Measurements from ENCODE around the gene HTRA3. TPM values are rescaled to one million over a fixed set of nuclear protein-coding genes. Genes with fewer than 3 reads are reported as not detected.

Gene HTRA3
- total and polyA plus RNA-seq, 2 experiments from 2014 or later: 19.4 to 34.9 TPM

- Histone ChIP-seq H3K9me2 (replicated peaks; ENCODE audit: insufficient read depth) (no peaks in the 10 kb centered on the region), H3K36me3 (replicated peaks; ENCODE audit: insufficient read depth, low read depth) (no peaks in the 10 kb centered on the region), H4K20me1 (ENCODE audit: insufficient read depth, poor library complexity, severe bottlenecking) (no peaks in the 10 kb centered on the region), H3K4me3 (no peak overlapping the region), H3K79me2 (no peaks in the 10 kb centered on the region), H3K4me1 (ENCODE audit: insufficient read depth) (peaks cover 19% of the 10 kb centered on the region), H3K4me2 (no peak overlapping the region), H2AFZ (no peak overlapping the region), H3K27ac (no peak overlapping the region), H3K27me3 (no peaks in the 10 kb centered on the region), H3K9me3 (ENCODE audit: low read depth) (no peaks in the 10 kb centered on the region)
- TF ChIP-seq EZH2phosphoT487 (IDR thresholded peaks at IDR 0.05; ENCODE audit: low read depth, severe bottlenecking, unreplicated experiment): no peak
- TF ChIP-seq EZH2 (IDR thresholded peaks at IDR 0.05; ENCODE audit: borderline replicate concordance): no peak
- no peak for TF ChIP-seq CTCF (IDR thresholded peaks at IDR 0.05; ENCODE audit: poor library complexity)
- DNase-seq (ENCODE audit: low spot score): peak; percentile 66
- 78% methylated on average over 39 of the region's 39 CpGs for WGBS (ENCODE audit: low lambda C conversion rate, missing lambda C conversion rate)
These were observed 41.0 kb upstream of the HTRA3 start for GRCh38 chr4:8228319-8229250.

- Histone ChIP-seq H3K9me2 (replicated peaks; ENCODE audit: insufficient read depth) (no peaks in the 10 kb centered on the region), H3K36me3 (replicated peaks; ENCODE audit: insufficient read depth, low read depth) (no peaks in the 10 kb centered on the region), H2AFZ (no peak overlapping the region), H3K4me1 (ENCODE audit: insufficient read depth) (peaks cover 19% of the 10 kb centered on the region), H3K4me2 (no peak overlapping the region), H3K4me3 (no peak overlapping the region), H4K20me1 (ENCODE audit: insufficient read depth, poor library complexity, severe bottlenecking) (no peaks in the 10 kb centered on the region), H3K79me2 (no peaks in the 10 kb centered on the region), H3K27me3 (no peaks in the 10 kb centered on the region), H3K27ac (no peak overlapping the region), H3K9me3 (ENCODE audit: low read depth) (no peaks in the 10 kb centered on the region)
- TF ChIP-seq CTCF (IDR thresholded peaks at IDR 0.05; ENCODE audit: poor library complexity) (no peak), EZH2phosphoT487 (IDR thresholded peaks at IDR 0.05; ENCODE audit: low read depth, severe bottlenecking, unreplicated experiment) (no peak), EZH2 (IDR thresholded peaks at IDR 0.05; ENCODE audit: borderline replicate concordance) (no peak)
- WGBS (ENCODE audit: low lambda C conversion rate, missing lambda C conversion rate): 98% methylated on average over 7 of the region's 17 CpGs
- no peak for DNase-seq (ENCODE audit: low spot score)
These were observed 40.1 kb upstream of the HTRA3 start for GRCh38 chr4:8229331-8229975.

GRCh38 chr4:8230033-8230432, 39.5 kb upstream of the HTRA3 start:
- Histone ChIP-seq H2AFZ (no peak overlapping the region), H3K4me2 (no peak overlapping the region), H3K27me3 (no peaks in the 10 kb centered on the region), H4K20me1 (ENCODE audit: insufficient read depth, poor library complexity, severe bottlenecking) (no peaks in the 10 kb centered on the region), H3K36me3 (replicated peaks; ENCODE audit: insufficient read depth, low read depth) (no peaks in the 10 kb centered on the region), H3K9me3 (ENCODE audit: low read depth) (no peaks in the 10 kb centered on the region), H3K4me3 (no peak overlapping the region), H3K27ac (no peak overlapping the region), H3K4me1 (ENCODE audit: insufficient read depth) (peaks cover 19% of the 10 kb centered on the region), H3K9me2 (replicated peaks; ENCODE audit: insufficient read depth) (no peaks in the 10 kb centered on the region), H3K79me2 (no peaks in the 10 kb centered on the region)
- DNase-seq (ENCODE audit: low spot score): no peak
- TF ChIP-seq CTCF (IDR thresholded peaks at IDR 0.05; ENCODE audit: poor library complexity) (no peak), EZH2 (IDR thresholded peaks at IDR 0.05; ENCODE audit: borderline replicate concordance) (no peak), EZH2phosphoT487 (IDR thresholded peaks at IDR 0.05; ENCODE audit: low read depth, severe bottlenecking, unreplicated experiment) (no peak)
- 91% methylated on average over 11 of the region's 11 CpGs for WGBS (ENCODE audit: low lambda C conversion rate, missing lambda C conversion rate)

Measured in hepatocyte (in vitro differentiated cells).